ENCODE data around the gene FGD5.

FGD5 gene

DNA sequence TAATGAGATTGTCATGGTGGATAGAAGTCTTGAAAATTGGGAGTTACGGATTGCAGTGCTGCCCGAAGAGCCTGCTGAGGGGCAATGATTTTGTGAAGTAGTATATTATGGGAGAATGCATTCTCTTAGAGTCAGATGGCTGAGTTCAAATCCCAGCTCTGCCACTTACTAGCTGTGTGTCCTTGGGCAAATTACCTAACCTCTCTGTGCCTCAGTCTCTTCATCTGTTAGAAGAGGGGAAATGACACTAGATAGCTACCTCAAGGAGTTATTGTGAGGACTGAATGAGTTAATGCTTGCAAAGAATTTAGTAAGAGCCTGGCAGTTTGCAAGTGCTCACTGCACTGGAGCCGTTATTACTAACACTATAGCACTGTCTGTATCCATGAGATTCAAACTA, 15.4 kb downstream of the FGD5 start:
- no peak for DNase-seq (ENCODE audit: low read depth in 2 of 2)
- H3K4me3 ChIP-seq (replicated peaks in 1 of 2; ENCODE audit: low read depth in 2 of 2, low read length in 2 of 2) = no peak overlapping the region
- TF ChIP-seq, protein P1, sequence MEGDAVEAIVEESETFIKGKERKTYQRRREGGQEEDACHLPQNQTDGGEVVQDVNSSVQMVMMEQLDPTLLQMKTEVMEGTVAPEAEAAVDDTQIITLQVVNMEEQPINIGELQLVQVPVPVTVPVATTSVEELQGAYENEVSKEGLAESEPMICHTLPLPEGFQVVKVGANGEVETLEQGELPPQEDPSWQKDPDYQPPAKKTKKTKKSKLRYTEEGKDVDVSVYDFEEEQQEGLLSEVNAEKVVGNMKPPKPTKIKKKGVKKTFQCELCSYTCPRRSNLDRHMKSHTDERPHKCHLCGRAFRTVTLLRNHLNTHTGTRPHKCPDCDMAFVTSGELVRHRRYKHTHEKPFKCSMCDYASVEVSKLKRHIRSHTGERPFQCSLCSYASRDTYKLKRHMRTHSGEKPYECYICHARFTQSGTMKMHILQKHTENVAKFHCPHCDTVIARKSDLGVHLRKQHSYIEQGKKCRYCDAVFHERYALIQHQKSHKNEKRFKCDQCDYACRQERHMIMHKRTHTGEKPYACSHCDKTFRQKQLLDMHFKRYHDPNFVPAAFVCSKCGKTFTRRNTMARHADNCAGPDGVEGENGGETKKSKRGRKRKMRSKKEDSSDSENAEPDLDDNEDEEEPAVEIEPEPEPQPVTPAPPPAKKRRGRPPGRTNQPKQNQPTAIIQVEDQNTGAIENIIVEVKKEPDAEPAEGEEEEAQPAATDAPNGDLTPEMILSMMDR (IDR thresholded peaks at IDR 0.05; ENCODE audit: low read depth, low read length) = no peak

DNA sequence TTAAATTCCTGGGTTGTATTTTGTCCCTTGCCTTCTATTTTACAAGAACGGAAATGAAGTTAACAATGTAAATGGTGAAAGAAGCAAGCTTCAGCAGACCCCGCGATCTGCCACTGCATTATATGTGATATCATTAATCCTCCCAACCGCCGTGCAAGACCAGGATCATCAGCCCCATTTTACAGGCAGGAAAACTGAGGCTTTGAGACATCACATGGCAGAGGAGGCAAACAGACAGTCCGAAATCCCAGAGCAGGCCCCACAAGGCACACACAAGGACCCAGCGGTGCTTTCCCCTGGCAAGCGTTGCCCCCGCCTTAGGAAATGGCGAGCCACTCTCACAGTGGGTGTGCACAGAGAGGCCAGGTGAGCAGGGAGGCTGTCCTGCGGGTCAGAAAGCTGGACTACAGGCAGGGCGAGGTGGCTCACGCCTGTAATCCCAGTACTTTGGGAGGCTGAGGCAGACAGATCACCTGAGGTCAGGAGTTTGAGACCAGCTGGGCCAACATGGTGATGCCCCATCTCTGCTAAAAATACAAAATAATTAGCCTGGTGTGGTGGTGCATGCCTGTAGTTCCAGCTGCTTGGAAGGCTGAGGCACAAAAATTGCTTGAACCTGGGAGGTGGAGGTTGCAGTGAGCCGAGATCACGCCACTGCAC, 16.2 kb downstream of the FGD5 start:
- DNase-seq (ENCODE audit: low read depth in 2 of 2) = no peak
- TF ChIP-seq, protein P1 (IDR thresholded peaks at IDR 0.05; ENCODE audit: low read depth, low read length) = no peak

DNA sequence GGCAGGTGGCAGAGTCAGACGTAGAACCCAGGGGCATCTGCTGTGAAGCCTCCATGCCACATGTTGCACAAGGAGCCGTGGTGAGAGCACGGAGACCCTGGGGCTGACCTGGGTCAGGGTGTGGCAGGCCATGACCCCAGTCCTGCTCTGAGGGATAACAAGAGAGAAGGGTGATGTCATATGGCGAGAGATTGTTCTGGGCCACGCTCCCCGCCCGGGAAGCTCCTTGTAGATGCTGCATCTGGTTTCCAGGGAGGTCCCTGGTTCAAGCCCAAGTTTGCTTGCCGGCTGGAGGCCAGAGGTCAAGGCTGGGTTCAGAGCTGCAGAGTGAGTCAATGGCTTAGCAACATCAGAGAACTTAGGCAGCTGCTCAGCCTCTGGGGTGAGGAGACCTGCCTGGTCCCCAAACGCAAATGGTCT, 17.3 kb downstream of the FGD5 start:
- TF ChIP-seq, protein P1 (IDR thresholded peaks at IDR 0.05; ENCODE audit: low read depth, low read length) = no peak
- H3K4me3 ChIP-seq (replicated peaks in 1 of 2; ENCODE audit: low read depth in 2 of 2, low read length in 2 of 2) = no peak overlapping the region
- peak in 1 of 2 donors; percentile 30 for DNase-seq (ENCODE audit: low read depth in 2 of 2)

More for the DNA sequence above, 16.2 kb downstream of the FGD5 start:
- H3K4me3 ChIP-seq (replicated peaks in 1 of 2; ENCODE audit: low read depth in 2 of 2, low read length in 2 of 2) = no peak overlapping the region

DNA sequence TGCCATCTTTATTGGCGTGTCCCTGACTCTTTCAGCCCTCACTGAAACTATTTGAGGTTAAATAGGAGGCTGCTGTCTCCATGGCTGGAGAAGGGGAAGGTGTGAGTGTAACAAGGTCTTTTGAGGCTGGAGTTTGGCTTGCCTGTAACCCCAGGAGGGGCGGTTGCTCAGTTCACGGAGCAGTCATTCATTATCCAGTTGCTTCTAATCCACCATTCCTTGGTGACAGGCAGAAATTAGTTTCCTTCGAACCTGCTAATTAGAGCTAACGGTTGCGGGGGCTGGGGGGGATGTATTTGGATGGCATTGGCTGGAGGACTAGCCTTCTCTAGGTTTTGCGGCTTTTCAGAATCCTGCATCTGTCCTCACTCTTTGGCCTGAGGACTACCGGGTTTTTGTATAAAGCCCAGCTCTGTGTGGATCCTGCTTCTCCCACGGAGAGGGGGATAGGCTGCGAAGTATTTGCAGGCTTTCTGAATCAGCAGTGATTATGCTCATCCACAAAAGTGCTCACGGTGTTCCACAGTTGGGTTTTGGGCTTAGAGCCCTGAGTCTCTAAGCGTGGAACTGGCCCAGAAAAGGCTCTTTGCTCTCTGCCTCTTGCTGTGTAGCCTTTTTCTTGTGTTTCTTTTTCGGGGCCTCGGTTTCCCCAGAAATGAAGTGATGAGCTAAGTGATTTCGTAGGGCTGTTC, 18.6 kb downstream of the FGD5 start:
- DNase-seq (ENCODE audit: low read depth in 2 of 2) = no peak
- TF ChIP-seq, protein P1 (IDR thresholded peaks at IDR 0.05; ENCODE audit: low read depth, low read length) = no peak
- H3K4me3 ChIP-seq (replicated peaks in 1 of 2; ENCODE audit: low read depth in 2 of 2, low read length in 2 of 2) = no peak overlapping the region

DNA sequence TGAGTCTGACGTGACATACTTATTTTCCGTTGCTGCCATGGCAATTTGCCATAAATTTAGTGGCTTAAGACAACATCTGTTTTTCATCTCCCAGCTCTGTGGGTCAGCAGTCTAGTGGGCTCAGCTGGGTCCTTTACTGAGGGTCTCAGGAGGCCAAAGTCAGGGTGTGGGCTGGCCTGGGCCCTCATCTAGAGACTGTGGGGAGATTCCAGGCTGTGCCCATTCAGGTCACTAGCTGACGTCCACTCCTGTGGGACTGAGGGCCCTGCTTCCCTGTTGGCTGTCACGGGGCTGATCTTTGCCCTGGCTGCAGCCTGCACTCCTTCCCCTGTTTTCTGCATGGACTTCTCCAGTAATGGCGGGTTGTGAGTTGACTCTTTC, 19.1 kb downstream of the FGD5 start:
- peak; percentile 11 to 21 for DNase-seq (ENCODE audit: low read depth in 2 of 2)
- TF ChIP-seq, protein P1 (IDR thresholded peaks at IDR 0.05; ENCODE audit: low read depth, low read length) = no peak
- H3K4me3 ChIP-seq (replicated peaks in 1 of 2; ENCODE audit: low read depth in 2 of 2, low read length in 2 of 2) = no peak overlapping the region

DNA sequence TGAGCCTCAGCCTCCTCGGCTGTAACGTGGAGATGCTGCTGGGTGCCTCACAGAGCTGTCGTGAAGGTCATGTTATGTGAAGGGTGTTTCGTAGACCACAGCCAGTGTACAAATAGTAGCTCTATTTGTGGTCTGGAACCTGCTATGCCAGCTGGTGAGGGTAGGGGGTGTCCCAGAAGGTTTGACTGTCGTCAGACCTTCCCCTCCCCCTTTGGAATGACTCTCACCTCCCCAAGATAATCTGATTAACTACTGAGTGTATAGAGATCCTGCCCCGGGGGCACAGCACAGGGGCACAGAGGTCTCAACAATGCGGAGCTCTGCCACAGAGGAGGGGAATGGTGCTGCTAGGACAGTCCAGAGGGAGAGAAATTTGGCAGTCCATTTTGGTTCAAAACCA, 20.5 kb downstream of the FGD5 start:
- TF ChIP-seq, protein P1 (IDR thresholded peaks at IDR 0.05; ENCODE audit: low read depth, low read length) = no peak
- H3K4me3 ChIP-seq (replicated peaks in 1 of 2; ENCODE audit: low read depth in 2 of 2, low read length in 2 of 2) = no peak overlapping the region
- no peak for DNase-seq (ENCODE audit: low read depth in 2 of 2)
